NCI-H774 (cell line): Measurements from ENCODE around the gene INSYN2A.

Source experiments
- DNase-seq: peaks from one replicate; lab custom pipeline; 2025; lab: John Stamatoyannopoulos, UW

Gene INSYN2A

GRCh38 chr10:127195041-127195506 is 1.3 kb downstream of the INSYN2A start:
- no peak for DNase-seq

- no peak for DNase-seq
These were observed 1.8 kb downstream of the INSYN2A start for GRCh38 chr10:127194599-127194998.

GRCh38 chr10:127194111-127194510 is 2.3 kb downstream of the INSYN2A start:
- DNase-seq, result no peak

GRCh38 chr10:127193125-127193524 is 3.3 kb downstream of the INSYN2A start:
- no peak for DNase-seq

- no peak for DNase-seq
These were observed 6.0 kb downstream of the INSYN2A start for GRCh38 chr10:127190427-127190826.

GRCh38 chr10:127189226-127189625 is 7.2 kb downstream of the INSYN2A start:
- DNase-seq, result no peak

GRCh38 chr10:127186813-127187212 is 9.6 kb downstream of the INSYN2A start:
- no peak for DNase-seq

- DNase-seq, result no peak
These were observed 11.8 kb downstream of the INSYN2A start for GRCh38 chr10:127184582-127184981.

- DNase-seq, result no peak
These were observed 14.2 kb downstream of the INSYN2A start for GRCh38 chr10:127182161-127182560.

- no peak for DNase-seq
These were observed 16.7 kb downstream of the INSYN2A start for GRCh38 chr10:127179612-127180250.

GRCh38 chr10:127176649-127177048 is 19.7 kb downstream of the INSYN2A start:
- no peak for DNase-seq

- no peak for DNase-seq
These were observed 20.9 kb downstream of the INSYN2A start for GRCh38 chr10:127175357-127176110.

GRCh38 chr10:127174866-127175265 is 21.5 kb downstream of the INSYN2A start:
- DNase-seq, result no peak

GRCh38 chr10:127168261-127168660 is 28.1 kb downstream of the INSYN2A start:
- no peak for DNase-seq

- DNase-seq, result no peak
These were observed 33.5 kb downstream of the INSYN2A start for GRCh38 chr10:127162841-127163240.

GRCh38 chr10:127161482-127161881 is 34.9 kb downstream of the INSYN2A start:
- no peak for DNase-seq

- DNase-seq, result no peak
These were observed 36.6 kb downstream of the INSYN2A start for GRCh38 chr10:127159648-127160245.

GRCh38 chr10:127158662-127159061 is 37.7 kb downstream of the INSYN2A start:
- DNase-seq, result no peak

- no peak for DNase-seq
These were observed 38.7 kb downstream of the INSYN2A start for GRCh38 chr10:127157506-127158200.

- DNase-seq, result no peak
These were observed 39.3 kb downstream of the INSYN2A start for GRCh38 chr10:127157089-127157488.

GRCh38 chr10:127154831-127155620 is 41.4 kb downstream of the INSYN2A start:
- DNase-seq, result no peak

GRCh38 chr10:127153181-127153580 is 43.2 kb downstream of the INSYN2A start:
- DNase-seq, result no peak
